Panc1 (cell line): ENCODE data around the gene ZBTB14.

Experiments used
- POLR2AphosphoS5 ChIP-seq: IDR thresholded peaks from 2 replicates; pipeline ENCODE4 v1.6.1; 2012; ENCODE audit warnings: mild to moderate bottlenecking, low read depth, low read length, moderate library complexity
- SIN3A ChIP-seq: IDR thresholded peaks from 2 replicates; pipeline ENCODE4 v1.6.1; 2012; ENCODE audit warnings: low read depth, mild to moderate bottlenecking, low read length, moderate library complexity, borderline replicate concordance; ENCODE audit not compliant: insufficient read depth
- TCF7L2 ChIP-seq: IDR thresholded peaks from 2 replicates; pipeline ENCODE4 v1.6.1; 2011; ENCODE audit warnings: mild to moderate bottlenecking, low read depth, low read length, inconsistent platforms
- TF ChIP-seq, protein P1 (sequence below): fragments of 450-650 bp; IDR thresholded peaks from 2 replicates; pipeline ENCODE4 v1.5.1; 2017; ENCODE audit warnings: mild to moderate bottlenecking
- TF ChIP-seq, protein P2 (sequence below), 2 experiments: IDR thresholded peaks; 2 replicates each; pipeline ENCODE4 v1.6.1; 2011 to 2012; ENCODE audit warnings: low read depth in 2 of 2, control low read depth in 1 of 2, low read length in 1 of 2, mild to moderate bottlenecking in 1 of 2, moderate library complexity in 1 of 2; ENCODE audit not compliant: insufficient read depth in 1 of 2

DNA sequence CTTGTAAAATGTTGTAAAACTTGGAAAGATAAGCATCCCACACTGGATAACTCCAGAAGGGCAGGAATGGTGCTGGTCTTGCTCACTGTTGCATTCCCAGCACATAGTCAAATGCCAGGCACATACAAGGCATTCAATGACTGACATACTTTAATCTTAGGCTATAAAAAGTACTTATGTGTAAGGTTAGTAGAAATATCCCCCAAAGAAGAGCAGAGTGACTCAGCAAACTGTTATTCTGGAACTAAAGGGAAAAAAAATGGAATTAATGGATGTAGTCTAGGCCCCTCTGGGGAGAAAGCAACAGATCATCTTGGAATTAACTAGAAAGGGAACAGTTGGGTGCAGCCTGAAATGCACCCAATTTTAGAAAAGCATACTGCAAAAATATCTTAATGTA is 9.0 kb downstream of the ZBTB14 start:
- TF ChIP-seq, protein P1, sequence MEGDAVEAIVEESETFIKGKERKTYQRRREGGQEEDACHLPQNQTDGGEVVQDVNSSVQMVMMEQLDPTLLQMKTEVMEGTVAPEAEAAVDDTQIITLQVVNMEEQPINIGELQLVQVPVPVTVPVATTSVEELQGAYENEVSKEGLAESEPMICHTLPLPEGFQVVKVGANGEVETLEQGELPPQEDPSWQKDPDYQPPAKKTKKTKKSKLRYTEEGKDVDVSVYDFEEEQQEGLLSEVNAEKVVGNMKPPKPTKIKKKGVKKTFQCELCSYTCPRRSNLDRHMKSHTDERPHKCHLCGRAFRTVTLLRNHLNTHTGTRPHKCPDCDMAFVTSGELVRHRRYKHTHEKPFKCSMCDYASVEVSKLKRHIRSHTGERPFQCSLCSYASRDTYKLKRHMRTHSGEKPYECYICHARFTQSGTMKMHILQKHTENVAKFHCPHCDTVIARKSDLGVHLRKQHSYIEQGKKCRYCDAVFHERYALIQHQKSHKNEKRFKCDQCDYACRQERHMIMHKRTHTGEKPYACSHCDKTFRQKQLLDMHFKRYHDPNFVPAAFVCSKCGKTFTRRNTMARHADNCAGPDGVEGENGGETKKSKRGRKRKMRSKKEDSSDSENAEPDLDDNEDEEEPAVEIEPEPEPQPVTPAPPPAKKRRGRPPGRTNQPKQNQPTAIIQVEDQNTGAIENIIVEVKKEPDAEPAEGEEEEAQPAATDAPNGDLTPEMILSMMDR: no peak
- TF ChIP-seq POLR2AphosphoS5 (no peak), SIN3A (no peak), TCF7L2 (no peak)
- TF ChIP-seq, protein P2, sequence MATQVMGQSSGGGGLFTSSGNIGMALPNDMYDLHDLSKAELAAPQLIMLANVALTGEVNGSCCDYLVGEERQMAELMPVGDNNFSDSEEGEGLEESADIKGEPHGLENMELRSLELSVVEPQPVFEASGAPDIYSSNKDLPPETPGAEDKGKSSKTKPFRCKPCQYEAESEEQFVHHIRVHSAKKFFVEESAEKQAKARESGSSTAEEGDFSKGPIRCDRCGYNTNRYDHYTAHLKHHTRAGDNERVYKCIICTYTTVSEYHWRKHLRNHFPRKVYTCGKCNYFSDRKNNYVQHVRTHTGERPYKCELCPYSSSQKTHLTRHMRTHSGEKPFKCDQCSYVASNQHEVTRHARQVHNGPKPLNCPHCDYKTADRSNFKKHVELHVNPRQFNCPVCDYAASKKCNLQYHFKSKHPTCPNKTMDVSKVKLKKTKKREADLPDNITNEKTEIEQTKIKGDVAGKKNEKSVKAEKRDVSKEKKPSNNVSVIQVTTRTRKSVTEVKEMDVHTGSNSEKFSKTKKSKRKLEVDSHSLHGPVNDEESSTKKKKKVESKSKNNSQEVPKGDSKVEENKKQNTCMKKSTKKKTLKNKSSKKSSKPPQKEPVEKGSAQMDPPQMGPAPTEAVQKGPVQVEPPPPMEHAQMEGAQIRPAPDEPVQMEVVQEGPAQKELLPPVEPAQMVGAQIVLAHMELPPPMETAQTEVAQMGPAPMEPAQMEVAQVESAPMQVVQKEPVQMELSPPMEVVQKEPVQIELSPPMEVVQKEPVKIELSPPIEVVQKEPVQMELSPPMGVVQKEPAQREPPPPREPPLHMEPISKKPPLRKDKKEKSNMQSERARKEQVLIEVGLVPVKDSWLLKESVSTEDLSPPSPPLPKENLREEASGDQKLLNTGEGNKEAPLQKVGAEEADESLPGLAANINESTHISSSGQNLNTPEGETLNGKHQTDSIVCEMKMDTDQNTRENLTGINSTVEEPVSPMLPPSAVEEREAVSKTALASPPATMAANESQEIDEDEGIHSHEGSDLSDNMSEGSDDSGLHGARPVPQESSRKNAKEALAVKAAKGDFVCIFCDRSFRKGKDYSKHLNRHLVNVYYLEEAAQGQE (IDR thresholded peaks at IDR 0.05; ENCODE audit: insufficient read depth in 1 of 2, low read depth in 2 of 2, low read length in 1 of 2): no peak
